NCI-H446 (cell line): Measurements from ENCODE around the gene KRT14.
"Not testable (repeated sequence)": the region's sequence is repeated elsewhere in the genome, so short reads cannot be mapped to it uniquely, and the experiment has no call there.

Experiments
- DNase-seq, 2 experiments: peaks; one replicate each; lab custom pipeline; 2025; lab: John Stamatoyannopoulos, UW

The KRT14 gene

GRCh38 chr17:41547921-41548843 lies 38.5 kb downstream of the KRT14 start:
- peak in 1 of 2 experiments; percentile 45 for DNase-seq

- DNase-seq: no peak
Measured at GRCh38 chr17:41547378-41547841, 39.3 kb downstream of the KRT14 start.

GRCh38 chr17:41546819-41547218 lies 39.9 kb downstream of the KRT14 start:
- no peak for DNase-seq

GRCh38 chr17:41545829-41546410 lies 40.8 kb downstream of the KRT14 start:
- DNase-seq: no peak

GRCh38 chr17:41544935-41545334 lies 41.8 kb downstream of the KRT14 start:
- DNase-seq: no peak

- DNase-seq: peak in 1 of 2 experiments; percentile 36
Measured at GRCh38 chr17:41544491-41544892, 42.2 kb downstream of the KRT14 start.

GRCh38 chr17:41542786-41543185 lies 43.9 kb downstream of the KRT14 start:
- DNase-seq: not testable (repeated sequence)

GRCh38 chr17:41542357-41542756 lies 44.3 kb downstream of the KRT14 start:
- no peak for DNase-seq

- DNase-seq: no peak
Measured at GRCh38 chr17:41540921-41541625, 45.6 kb downstream of the KRT14 start.

GRCh38 chr17:41539979-41540701 lies 46.6 kb downstream of the KRT14 start:
- no peak for DNase-seq

GRCh38 chr17:41539071-41539492 lies 47.6 kb downstream of the KRT14 start:
- DNase-seq: no peak

- no peak for DNase-seq
Measured at GRCh38 chr17:41538565-41538991, 48.1 kb downstream of the KRT14 start.

GRCh38 chr17:41537990-41538389 lies 48.7 kb downstream of the KRT14 start:
- no peak for DNase-seq

- DNase-seq: no peak
Measured at GRCh38 chr17:41537614-41537954, 49.1 kb downstream of the KRT14 start.

GRCh38 chr17:41536741-41537613 lies 49.7 kb downstream of the KRT14 start:
- no peak for DNase-seq

- DNase-seq: no peak
Measured at GRCh38 chr17:41535764-41536481, 50.8 kb downstream of the KRT14 start.

GRCh38 chr17:41534899-41535546 lies 51.7 kb downstream of the KRT14 start:
- no peak for DNase-seq

GRCh38 chr17:41533613-41534012 lies 53.1 kb downstream of the KRT14 start:
- no peak for DNase-seq

GRCh38 chr17:41532947-41533570 lies 53.6 kb downstream of the KRT14 start:
- DNase-seq: no peak
